CD4-positive, alpha-beta T cell (primary cell): Measurements from ENCODE around the gene CYP2C18. TPM values are rescaled to one million over a fixed set of nuclear protein-coding genes. Genes with fewer than 3 reads are reported as not detected.

Experiments
- ATAC-seq: fragments of 200-7000 bp; cut with Tn5 transposase; one replicate; pipeline ENCODE4 v1.10.0; 2022; ENCODE audit warnings: mild to moderate bottlenecking; ENCODE audit not compliant: poor library complexity
- CTCF ChIA-PET: fragments of 350-600 bp; sonication (Branson Sonifier 250); formaldehyde crosslinking; loops from one replicate; lab custom pipeline; 2021; ENCODE audit warnings: antibody characterized with exemption, inconsistent platforms; lab: Charles Lee
- POLR2A ChIA-PET: fragments of 350-600 bp; sonication (Branson Sonifier 250); formaldehyde crosslinking; loops from one replicate; lab custom pipeline; 2021; ENCODE audit warnings: antibody characterized with exemption, inconsistent platforms; lab: Charles Lee
- DNase-seq, 14 experiments: peaks; one replicate each; pipeline ENCODE4 v3.0.0-alpha.2; 2013 to 2020; ENCODE audit warnings: mixed read lengths in 2 of 14
- H3K27ac ChIP-seq, 2 donors: one replicate each; pipeline versions ENCODE4 v1.5.1 to v1.7.0; 2013; ENCODE audit warnings: low read length in 2 of 2, low read depth in 1 of 2, mild to moderate bottlenecking in 1 of 2
- H3K27me3 ChIP-seq, 2 experiments: 1 replicate in 1 of 2; 2 replicates in 1 of 2; pipeline versions ENCODE4 v1.6.1 to v1.7.0; 2013; ENCODE audit warnings: low read length in 2 of 2, control low read depth in 1 of 2, mild to moderate bottlenecking in 1 of 2, moderate library complexity in 1 of 2; ENCODE audit not compliant: insufficient read depth in 2 of 2, control insufficient read depth in 1 of 2
- H3K36me3 ChIP-seq: one replicate; pipeline ENCODE4 v1.6.1; 2013; ENCODE audit warnings: low read length, control low read depth; ENCODE audit not compliant: insufficient read depth
- H3K4me1 ChIP-seq: one replicate; pipeline ENCODE4 v1.6.1; 2013; ENCODE audit warnings: low read length, control low read depth; ENCODE audit not compliant: insufficient read depth
- H3K4me3 ChIP-seq: one replicate; pipeline ENCODE4 v1.5.1; 2013; ENCODE audit warnings: mild to moderate bottlenecking, low read length, moderate library complexity
- H3K9me3 ChIP-seq, 2 experiments: 1 replicate in 1 of 2; 2 replicates in 1 of 2; pipeline versions ENCODE4 v1.6.1 to v1.7.0; 2013; ENCODE audit warnings: low read length in 2 of 2, mild to moderate bottlenecking in 2 of 2, control low read depth in 1 of 2, moderate library complexity in 1 of 2; ENCODE audit not compliant: control insufficient read depth in 1 of 2, insufficient read depth in 1 of 2
- H3K27ac Mint-ChIP-seq: one replicate; pipeline ENCODE4 v1.8.0; 2020; ENCODE audit warnings: mixed read lengths
- H3K27me3 Mint-ChIP-seq: one replicate; pipeline ENCODE4 v1.8.0; 2021; ENCODE audit warnings: mixed read lengths
- H3K36me3 Mint-ChIP-seq: one replicate; pipeline ENCODE4 v1.8.0; 2021; ENCODE audit warnings: low read depth, mixed read lengths
- H3K4me1 Mint-ChIP-seq: one replicate; pipeline ENCODE4 v1.8.0; 2021; ENCODE audit warnings: low read depth, mixed read lengths
- H3K4me3 Mint-ChIP-seq: one replicate; pipeline ENCODE4 v1.8.0; 2020; ENCODE audit warnings: mild to moderate bottlenecking, mixed read lengths
- H3K9me3 Mint-ChIP-seq: one replicate; pipeline ENCODE4 v1.8.0; 2020; ENCODE audit warnings: mixed read lengths
- intact Hi-C, 2 experiments: fragments of 100-400 bp; cut with DNase I in 1 of 2; cut with micrococcal nuclease in 1 of 2; formaldehyde crosslinking; loops; one replicate each; pipeline versions ENCODE4 v1.15.1 to v1.9.0; 2023 to 2025; cut with DNase I, micrococcal nuclease
- total RNA-seq, 174 experiments: library from RNA in 2 of 174; stranded (reverse) in 2 of 174; gene quantifications; one replicate each; pipeline ENCODE4 v1.2.3 and lab custom pipeline; 2021 to 2026
- TF ChIP-seq, protein P1 (sequence below): fragments of 200-600 bp; IDR thresholded peaks from one replicate; pipeline ENCODE4 v1.8.0; 2022; ENCODE audit warnings: antibody characterized with exemption, mild to moderate bottlenecking

Gene CYP2C18
- total RNA-seq, 2 experiments from 2014 or later, result not detected

DNA sequence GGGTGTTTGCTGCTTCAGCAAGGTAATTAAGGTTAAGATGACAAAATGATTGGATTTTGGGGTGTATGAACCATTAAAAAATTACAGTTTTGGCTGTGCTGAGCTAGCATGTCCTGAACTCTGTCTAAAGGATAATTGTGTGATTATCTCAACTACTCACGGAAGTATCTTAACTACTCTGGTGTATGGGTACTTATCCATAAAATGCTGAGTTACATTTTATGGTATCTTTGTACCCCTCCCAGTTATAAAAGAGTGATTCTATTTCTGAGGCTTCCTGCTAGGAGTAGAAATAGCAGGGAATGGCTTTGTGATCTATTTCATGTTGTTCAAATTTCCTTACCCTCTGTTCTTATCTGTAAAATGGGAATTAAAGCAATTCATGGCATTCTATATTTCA, 22.6 kb downstream of the CYP2C18 start:
- CTCF ChIA-PET, result no interaction called here
- no peaks in the 10 kb centered on the region for H3K27me3 Mint-ChIP-seq
- TF ChIP-seq, protein P1, sequence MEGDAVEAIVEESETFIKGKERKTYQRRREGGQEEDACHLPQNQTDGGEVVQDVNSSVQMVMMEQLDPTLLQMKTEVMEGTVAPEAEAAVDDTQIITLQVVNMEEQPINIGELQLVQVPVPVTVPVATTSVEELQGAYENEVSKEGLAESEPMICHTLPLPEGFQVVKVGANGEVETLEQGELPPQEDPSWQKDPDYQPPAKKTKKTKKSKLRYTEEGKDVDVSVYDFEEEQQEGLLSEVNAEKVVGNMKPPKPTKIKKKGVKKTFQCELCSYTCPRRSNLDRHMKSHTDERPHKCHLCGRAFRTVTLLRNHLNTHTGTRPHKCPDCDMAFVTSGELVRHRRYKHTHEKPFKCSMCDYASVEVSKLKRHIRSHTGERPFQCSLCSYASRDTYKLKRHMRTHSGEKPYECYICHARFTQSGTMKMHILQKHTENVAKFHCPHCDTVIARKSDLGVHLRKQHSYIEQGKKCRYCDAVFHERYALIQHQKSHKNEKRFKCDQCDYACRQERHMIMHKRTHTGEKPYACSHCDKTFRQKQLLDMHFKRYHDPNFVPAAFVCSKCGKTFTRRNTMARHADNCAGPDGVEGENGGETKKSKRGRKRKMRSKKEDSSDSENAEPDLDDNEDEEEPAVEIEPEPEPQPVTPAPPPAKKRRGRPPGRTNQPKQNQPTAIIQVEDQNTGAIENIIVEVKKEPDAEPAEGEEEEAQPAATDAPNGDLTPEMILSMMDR, result no peak

DNA sequence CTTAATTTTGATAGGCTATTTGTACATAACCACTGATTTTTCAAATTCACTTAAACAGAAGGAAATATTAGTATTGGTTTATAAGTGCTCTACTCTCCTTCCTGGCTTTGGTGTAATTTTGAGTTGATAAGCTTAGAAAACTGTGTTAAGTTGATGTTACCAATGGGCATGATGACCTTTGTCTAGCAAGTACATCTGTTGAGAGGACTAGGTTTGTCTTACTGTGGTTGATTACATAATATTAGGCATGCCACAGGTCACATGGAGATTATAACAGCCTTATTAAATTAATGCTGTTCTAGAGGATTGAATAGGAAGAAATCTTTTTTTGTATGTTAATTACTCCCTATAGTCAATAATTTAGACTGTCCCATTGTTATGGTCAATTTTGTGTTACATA, 27.0 kb downstream of the CYP2C18 start:
- no peak overlapping the region for H3K4me3 ChIP-seq
- no peak overlapping the region for H3K27ac ChIP-seq
- Mint-ChIP-seq H3K27me3 (no peaks in the 10 kb centered on the region), H3K27ac (no peak overlapping the region), H3K9me3 (peaks cover 2% of the 10 kb centered on the region), H3K4me3 (no peak overlapping the region), H3K4me1 (no peaks in the 10 kb centered on the region), H3K36me3 (no peaks in the 10 kb centered on the region)
- DNase-seq, result no peak
- intact Hi-C loops, result no loop called here
- TF ChIP-seq, protein P1, result no peak
- peaks cover 0 to 4% of the 10 kb centered on the region in 2 experiments for H3K9me3 ChIP-seq
- no peak for ATAC-seq
- H3K36me3 ChIP-seq, result no peaks in the 10 kb centered on the region
- no peaks in the 10 kb centered on the region for H3K4me1 ChIP-seq
- CTCF ChIA-PET, result no interaction called here
- H3K27me3 ChIP-seq, result no peaks in the 10 kb centered on the region
- POLR2A ChIA-PET, result no interaction called here

More for the DNA sequence above, 22.6 kb downstream of the CYP2C18 start:
- no peak overlapping the region for H3K4me3 ChIP-seq
- ATAC-seq, result no peak
- H3K4me1 ChIP-seq, result no peaks in the 10 kb centered on the region
- Mint-ChIP-seq H3K9me3 (peaks cover 7% of the 10 kb centered on the region), H3K36me3 (no peaks in the 10 kb centered on the region), H3K27ac (no peak overlapping the region), H3K4me3 (no peak overlapping the region), H3K4me1 (no peaks in the 10 kb centered on the region)
- H3K9me3 ChIP-seq, result peaks cover 0 to 16% of the 10 kb centered on the region in 2 experiments
- DNase-seq, result no peak
- POLR2A ChIA-PET, result no interaction called here
- no peak overlapping the region for H3K27ac ChIP-seq
- no peaks in the 10 kb centered on the region for H3K36me3 ChIP-seq
- intact Hi-C loops, result no loop called here
- no peaks in the 10 kb centered on the region for H3K27me3 ChIP-seq

DNA sequence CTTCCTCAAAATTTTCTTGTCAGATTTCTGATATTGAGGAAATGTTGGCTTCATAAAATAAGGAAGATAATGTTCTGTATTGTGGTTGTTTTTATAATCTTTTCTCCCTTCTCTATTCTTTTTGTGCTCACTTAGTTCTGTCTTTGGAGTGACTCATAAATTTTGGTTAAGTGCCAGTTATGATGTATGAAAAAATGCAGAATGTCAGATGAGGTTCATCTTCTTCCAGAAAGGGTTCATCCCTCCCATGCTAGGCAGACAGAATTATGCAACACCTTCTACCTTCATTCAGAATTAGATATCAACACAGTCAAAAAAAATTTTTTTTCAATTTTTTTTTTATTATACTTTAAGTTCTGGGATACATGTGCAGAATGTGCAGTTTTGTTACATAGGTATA, 42.3 kb downstream of the CYP2C18 start:
- Histone ChIP-seq H3K27ac (no peak overlapping the region), H3K9me3 (no peaks in the 10 kb centered on the region), H3K27me3 (no peaks in the 10 kb centered on the region), H3K4me3 (no peak overlapping the region), H3K4me1 (no peaks in the 10 kb centered on the region), H3K36me3 (no peaks in the 10 kb centered on the region)
- ChIA-PET CTCF (no interaction called here), POLR2A (no interaction called here)
- intact Hi-C loops, result no loop called here
- ATAC-seq, result no peak
- no peak for DNase-seq
- Mint-ChIP-seq H3K27ac (no peak overlapping the region), H3K36me3 (no peaks in the 10 kb centered on the region), H3K27me3 (no peaks in the 10 kb centered on the region), H3K4me3 (no peak overlapping the region), H3K4me1 (no peaks in the 10 kb centered on the region), H3K9me3 (peaks cover 4% of the 10 kb centered on the region)
- TF ChIP-seq, protein P1, result no peak
